Occipital lobe (tissue), 2 donors: ENCODE data around the gene THPO. TPM values are rescaled to one million over a fixed set of nuclear protein-coding genes. Genes with fewer than 3 reads are reported as not detected.

Experiments
- DNase-seq: peaks from one replicate; lab custom pipeline; 2025; lab: John Stamatoyannopoulos, UW
- total RNA-seq: library from RNA; depleted of rRNA; stranded (reverse); fragments of >200 nt; gene quantifications from one replicate; pipeline ENCODE4 v1.2.3, GENCODE V29; 2014

THPO gene
- total RNA-seq, 1 donor from 2014 or later, result not detected

- DNase-seq, result peak; percentile 52
These were observed 6.9 kb upstream of the THPO start for GRCh38 chr3:184384856-184385422.

GRCh38 chr3:184384342-184384741, 6.3 kb upstream of the THPO start:
- no peak for DNase-seq

GRCh38 chr3:184383033-184383740, 5.2 kb upstream of the THPO start:
- no peak for DNase-seq

- DNase-seq, result no peak
These were observed 4.5 kb upstream of the THPO start for GRCh38 chr3:184382326-184383032.

- DNase-seq, result no peak
These were observed 3.5 kb upstream of the THPO start for GRCh38 chr3:184381261-184382224.

- DNase-seq, result no peak
These were observed 2.7 kb upstream of the THPO start for GRCh38 chr3:184380627-184381260.

GRCh38 chr3:184380185-184380626, 2.2 kb upstream of the THPO start:
- peak; percentile 37 for DNase-seq

- DNase-seq, result no peak
These were observed 1.6 kb upstream of the THPO start, which contains the start of gene CHRD for GRCh38 chr3:184379358-184380184. Gene CHRD (plus strand): TSS chr3:184380054. CDS start chr3:184380319, 265 bp downstream.

- DNase-seq, result no peak
These were observed 797 bp upstream of the THPO start for GRCh38 chr3:184378651-184379357.

- no peak for DNase-seq
These were observed 633 bp downstream of the THPO start for GRCh38 chr3:184377374-184377773.

GRCh38 chr3:184375747-184376461, 2.1 kb downstream of the THPO start:
- no peak for DNase-seq

GRCh38 chr3:184373422-184373821, 4.6 kb downstream of the THPO start:
- no peak for DNase-seq

- DNase-seq, result no peak
These were observed 5.1 kb downstream of the THPO start for GRCh38 chr3:184372911-184373310.

- no peak for DNase-seq
These were observed 5.6 kb downstream of the THPO start for GRCh38 chr3:184372296-184372821.

GRCh38 chr3:184371570-184372018, 6.4 kb downstream of the THPO start:
- peak; percentile 71 for DNase-seq

GRCh38 chr3:184368586-184369183, 9.3 kb downstream of the THPO start:
- no peak for DNase-seq

- DNase-seq, result no peak
These were observed 9.9 kb downstream of the THPO start for GRCh38 chr3:184368116-184368515.
